GM12875 (cell line): ENCODE measurements around the gene IFRD1.
A peak's percentile ranks its signal among the peaks of the same experiment; 100 is the strongest.

ENCODE experiments used
- H3K4me3 ChIP-seq: one replicate; pipeline ENCODE4 v1.5.1; 2011; ENCODE audit warnings: low read depth, low read length, control low read depth
- CTCF ChIP-seq: IDR thresholded peaks from 2 replicates; pipeline ENCODE4 v1.5.1; 2011; ENCODE audit warnings: low read depth, mild to moderate bottlenecking, control low read depth, inconsistent platforms, low read length, moderate library complexity, borderline replicate concordance; ENCODE audit not compliant: insufficient read depth

Gene IFRD1

GRCh38 chr7:112495810-112496462, 45.7 kb downstream of the IFRD1 start:
- H3K4me3 ChIP-seq, result no peak overlapping the region
- TF ChIP-seq CTCF, result peak; percentile 51

GRCh38 chr7:112497481-112497880, 47.2 kb downstream of the IFRD1 start:
- H3K4me3 ChIP-seq, result no peak overlapping the region
- TF ChIP-seq CTCF, result no peak

GRCh38 chr7:112500619-112501018, 50.4 kb downstream of the IFRD1 start:
- H3K4me3 ChIP-seq, result no peak overlapping the region
- TF ChIP-seq CTCF, result no peak

- H3K4me3 ChIP-seq, result no peak overlapping the region
- no peak for TF ChIP-seq CTCF
Observed at GRCh38 chr7:112501801-112502503, 51.7 kb downstream of the IFRD1 start.

- no peak overlapping the region for H3K4me3 ChIP-seq
- TF ChIP-seq CTCF, result no peak
Observed at GRCh38 chr7:112502700-112503099, 52.4 kb downstream of the IFRD1 start.

- no peak for TF ChIP-seq CTCF
- no peak overlapping the region for H3K4me3 ChIP-seq
Observed at GRCh38 chr7:112503361-112503972, 53.2 kb downstream of the IFRD1 start.
